Left colon (tissue), 2 donors: ENCODE data around the gene ADGRA3. TPM values are rescaled to one million over a fixed set of nuclear protein-coding genes. Genes with fewer than 3 reads are reported as not detected.

Experiments
- ATAC-seq: fragments of 200-7000 bp; cut with Tn5 transposase; one replicate; pipeline ENCODE4 v1.9.1; 2020; ENCODE audit warnings: mild to moderate bottlenecking, moderate library complexity
- DNase-seq, 2 donors: peaks; one replicate each; pipeline ENCODE4 v3.0.0-alpha.2; 2020
- intact Hi-C, 2 donors: fragments of 100-400 bp; cut with DNase I in 1 of 2; cut with micrococcal nuclease in 1 of 2; formaldehyde crosslinking; loops; one replicate each; pipeline versions ENCODE4 v1.11.2 to v1.14.0; 2022; cut with DNase I, micrococcal nuclease
- total RNA-seq, 2 donors: library from RNA; stranded (reverse); fragmentation: NEBNext Ultra II Directional; extraction: Animal tissue kit (Norgen Biotek cat#: 25700); gene quantifications; one replicate each; pipeline ENCODE4 v1.2.1, GENCODE V29; 2021
- donor health status: DM: no; HTN: no; CAD: no.
- donor health status: DM: yes; HTN: yes; CAD: no.

Gene ADGRA3
- total RNA-seq, 2 donors from 2014 or later, result 60.6 to 68.9 TPM

- intact Hi-C loops, result no loop called here
- ATAC-seq (no peak), DNase-seq (no peak)
These were observed 1.9 kb downstream of the ADGRA3 start for GRCh38 chr4:22514001-22514400.

GRCh38 chr4:22512306-22512705, 3.6 kb downstream of the ADGRA3 start:
- DNase-seq (no peak), ATAC-seq (no peak)
- intact Hi-C loops, result no loop called here

GRCh38 chr4:22510750-22511149, 5.1 kb downstream of the ADGRA3 start:
- intact Hi-C loops, result no loop called here
- ATAC-seq (no peak), DNase-seq (no peak)

- intact Hi-C loops, result no loop called here
- ATAC-seq, result peak; percentile 23
- DNase-seq, result no peak
These were observed 7.5 kb downstream of the ADGRA3 start for GRCh38 chr4:22508376-22508775.

GRCh38 chr4:22504922-22505321, 10.9 kb downstream of the ADGRA3 start:
- ATAC-seq (no peak), DNase-seq (no peak)
- intact Hi-C loops, result no loop called here

GRCh38 chr4:22504447-22504846, 11.4 kb downstream of the ADGRA3 start:
- no peak for ATAC-seq
- intact Hi-C loops, result no loop called here
- DNase-seq, result no peak

GRCh38 chr4:22502895-22503814, 12.7 kb downstream of the ADGRA3 start:
- DNase-seq, result no peak
- no peak for ATAC-seq
- intact Hi-C loops, result no loop called here

GRCh38 chr4:22501715-22502095, 14.2 kb downstream of the ADGRA3 start:
- DNase-seq, result no peak
- ATAC-seq, result no peak
- intact Hi-C loops, result no loop called here

- ATAC-seq (peak; percentile 91), DNase-seq (peak; percentile 57 to 76)
- intact Hi-C loops, result no loop called here
These were observed 14.8 kb downstream of the ADGRA3 start for GRCh38 chr4:22500831-22501714.

GRCh38 chr4:22500128-22500611, 15.7 kb downstream of the ADGRA3 start:
- DNase-seq (peak; percentile 29 to 61), ATAC-seq (peak; percentile 78)
- intact Hi-C loops, result no loop called here

- no peak for DNase-seq
- intact Hi-C loops, result no loop called here
- ATAC-seq, result no peak
These were observed 17.0 kb downstream of the ADGRA3 start for GRCh38 chr4:22498866-22499265.

GRCh38 chr4:22496165-22496813, 19.6 kb downstream of the ADGRA3 start:
- no peak for ATAC-seq
- DNase-seq, result no peak

GRCh38 chr4:22493523-22493922, 22.3 kb downstream of the ADGRA3 start:
- no peak for DNase-seq
- intact Hi-C loops, result no loop called here
- ATAC-seq, result peak; percentile 17

More at GRCh38 chr4:22496165-22496813, 19.6 kb downstream of the ADGRA3 start:
- intact Hi-C loops, result no loop called here

GRCh38 chr4:22492987-22493386, 22.9 kb downstream of the ADGRA3 start:
- intact Hi-C loops, result no loop called here
- DNase-seq (no peak), ATAC-seq (no peak)

GRCh38 chr4:22491939-22492338, 23.9 kb downstream of the ADGRA3 start:
- no peak for ATAC-seq
- no peak for DNase-seq
- intact Hi-C loops, result no loop called here

- peak; percentile 90 for ATAC-seq
- DNase-seq, result peak; percentile 45 to 57
- intact Hi-C loops, result no loop called here
These were observed 25.0 kb downstream of the ADGRA3 start for GRCh38 chr4:22490718-22491315.

GRCh38 chr4:22488106-22488505, 27.8 kb downstream of the ADGRA3 start:
- intact Hi-C loops, result no loop called here
- no peak for DNase-seq
- no peak for ATAC-seq

GRCh38 chr4:22487328-22487727, 28.5 kb downstream of the ADGRA3 start:
- DNase-seq (no peak), ATAC-seq (no peak)
- intact Hi-C loops, result no loop called here

GRCh38 chr4:22486276-22486675, 29.6 kb downstream of the ADGRA3 start:
- intact Hi-C loops, result no loop called here
- no peak for DNase-seq
- ATAC-seq, result no peak
